Stimulated activated CD4-positive, alpha-beta T cell treated with anti-CD3 and anti-CD28 coated beads, Interleukin-1b, Interleukin-23, amount 100 ng/mL, for 4 hours (primary cell): ENCODE results near the gene RAB40AL.

ENCODE experiments used
- DNase-seq, 2 donors: peaks; one replicate each; pipeline ENCODE4 v3.0.0-alpha.2; 2020; ENCODE audit warnings: low read depth in 2 of 2

RAB40AL gene

GRCh38 chrX:102983205-102983604 lies 46.1 kb downstream of the RAB40AL start:
- DNase-seq = no peak

GRCh38 chrX:102985192-102985591 lies 48.1 kb downstream of the RAB40AL start:
- DNase-seq = no peak
